ENCODE results near the gene FLNC.

Gene FLNC

DNA sequence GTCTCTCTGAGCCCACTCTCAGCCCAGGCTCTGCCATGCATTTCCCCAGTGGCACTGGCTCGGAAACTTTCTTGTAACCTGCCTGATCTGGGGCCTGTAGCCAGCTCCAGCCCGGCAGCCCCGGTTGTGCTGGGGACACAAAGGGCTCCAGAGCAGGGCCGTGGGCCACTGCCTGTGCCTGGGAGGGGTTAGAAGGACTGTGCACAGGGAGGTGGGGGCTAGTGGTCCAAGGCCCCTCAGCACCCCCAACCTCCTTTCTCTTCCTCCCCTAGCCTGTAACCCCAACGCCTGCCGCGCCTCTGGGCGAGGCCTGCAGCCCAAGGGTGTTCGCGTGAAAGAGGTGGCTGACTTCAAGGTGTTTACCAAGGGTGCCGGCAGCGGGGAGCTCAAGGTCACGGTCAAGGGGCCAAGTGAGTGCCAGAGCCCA is 9.6 kb downstream of the FLNC start:
- H3K4me1 ChIP-seq = peaks cover 0 to 19% (median 11%) of the 10 kb centered on the region in 4 donors
- no peak for DNase-seq
- intact Hi-C loops (cut with DNase I; ENCODE audit: low total_unique reads) = no loop called here
- TF ChIP-seq, protein P1, sequence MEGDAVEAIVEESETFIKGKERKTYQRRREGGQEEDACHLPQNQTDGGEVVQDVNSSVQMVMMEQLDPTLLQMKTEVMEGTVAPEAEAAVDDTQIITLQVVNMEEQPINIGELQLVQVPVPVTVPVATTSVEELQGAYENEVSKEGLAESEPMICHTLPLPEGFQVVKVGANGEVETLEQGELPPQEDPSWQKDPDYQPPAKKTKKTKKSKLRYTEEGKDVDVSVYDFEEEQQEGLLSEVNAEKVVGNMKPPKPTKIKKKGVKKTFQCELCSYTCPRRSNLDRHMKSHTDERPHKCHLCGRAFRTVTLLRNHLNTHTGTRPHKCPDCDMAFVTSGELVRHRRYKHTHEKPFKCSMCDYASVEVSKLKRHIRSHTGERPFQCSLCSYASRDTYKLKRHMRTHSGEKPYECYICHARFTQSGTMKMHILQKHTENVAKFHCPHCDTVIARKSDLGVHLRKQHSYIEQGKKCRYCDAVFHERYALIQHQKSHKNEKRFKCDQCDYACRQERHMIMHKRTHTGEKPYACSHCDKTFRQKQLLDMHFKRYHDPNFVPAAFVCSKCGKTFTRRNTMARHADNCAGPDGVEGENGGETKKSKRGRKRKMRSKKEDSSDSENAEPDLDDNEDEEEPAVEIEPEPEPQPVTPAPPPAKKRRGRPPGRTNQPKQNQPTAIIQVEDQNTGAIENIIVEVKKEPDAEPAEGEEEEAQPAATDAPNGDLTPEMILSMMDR (IDR thresholded peaks at IDR 0.05) = no peak
- H3K27ac ChIP-seq = no peak overlapping the region
- no peaks in the 10 kb centered on the region for H3K9me3 ChIP-seq
- peaks cover 34 to 77% (median 76%) of the 10 kb centered on the region in 3 donors for H3K36me3 ChIP-seq
- H3K27me3 ChIP-seq = no peaks in the 10 kb centered on the region
- H3K4me3 ChIP-seq = no peak overlapping the region

DNA sequence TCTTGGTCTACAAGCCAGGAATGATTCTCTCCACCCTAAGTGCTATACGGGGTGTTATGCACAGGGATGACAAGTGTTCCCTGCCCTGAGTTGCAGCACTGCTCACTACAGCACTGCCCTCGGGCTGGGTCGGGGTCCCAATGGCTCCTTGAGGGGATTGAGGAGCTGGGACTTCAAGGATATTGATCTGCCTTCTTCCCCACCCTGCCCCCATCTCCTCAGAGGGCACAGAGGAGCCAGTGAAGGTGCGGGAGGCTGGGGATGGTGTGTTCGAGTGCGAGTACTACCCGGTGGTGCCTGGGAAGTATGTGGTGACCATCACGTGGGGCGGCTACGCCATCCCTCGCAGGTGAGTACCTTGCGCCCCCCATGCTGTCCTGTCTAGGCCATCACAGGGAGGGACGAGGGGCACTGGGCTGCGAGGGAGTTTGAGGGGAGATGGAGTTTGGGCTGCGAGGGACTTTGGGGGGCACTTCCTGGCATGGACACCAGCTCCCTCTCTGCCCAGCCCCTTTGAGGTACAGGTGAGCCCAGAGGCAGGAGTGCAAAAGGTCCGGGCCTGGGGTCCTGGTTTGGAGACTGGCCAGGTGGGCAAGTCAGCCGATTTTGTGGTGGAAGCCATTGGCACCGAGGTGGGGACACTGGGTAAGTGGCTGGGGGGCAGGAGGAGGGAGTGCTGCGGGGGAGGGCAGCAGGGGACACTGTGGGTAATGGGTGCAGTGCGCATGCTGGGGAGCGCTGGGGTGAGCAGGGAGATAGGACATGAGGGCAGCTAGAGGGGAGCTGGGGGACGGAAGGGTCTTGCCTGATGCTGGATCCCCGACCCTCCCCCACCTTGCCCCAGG is 10.3 kb downstream of the FLNC start:
- peaks cover 0 to 12% (median 10%) of the 10 kb centered on the region in 4 donors for H3K4me1 ChIP-seq
- peaks cover 38 to 85% (median 84%) of the 10 kb centered on the region in 3 donors for H3K36me3 ChIP-seq
- TF ChIP-seq, protein P1 (IDR thresholded peaks at IDR 0.05) = no peak
- DNase-seq = no peak
- H3K27ac ChIP-seq = no peak overlapping the region
- H3K9me3 ChIP-seq = no peaks in the 10 kb centered on the region
- intact Hi-C loops (cut with DNase I; ENCODE audit: low total_unique reads) = no loop called here
- no peaks in the 10 kb centered on the region for H3K27me3 ChIP-seq
- no peak overlapping the region for H3K4me3 ChIP-seq

DNA sequence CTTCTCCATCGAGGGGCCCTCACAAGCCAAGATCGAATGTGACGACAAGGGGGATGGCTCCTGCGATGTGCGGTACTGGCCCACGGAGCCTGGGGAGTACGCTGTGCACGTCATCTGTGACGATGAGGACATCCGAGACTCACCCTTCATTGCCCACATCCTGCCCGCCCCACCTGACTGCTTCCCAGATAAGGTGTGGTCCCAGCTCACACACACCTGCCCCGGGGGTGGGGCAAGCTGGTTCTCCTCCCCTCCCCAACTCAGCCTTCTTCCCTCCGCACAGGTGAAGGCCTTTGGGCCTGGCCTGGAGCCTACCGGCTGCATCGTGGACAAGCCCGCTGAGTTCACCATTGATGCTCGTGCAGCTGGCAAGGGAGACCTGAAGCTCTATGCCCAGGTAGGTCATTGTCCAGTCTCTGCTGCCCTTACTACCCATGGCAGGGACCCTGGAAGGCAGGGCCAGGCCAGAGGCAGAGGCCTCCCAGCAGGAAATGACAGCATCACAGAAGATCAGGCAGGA is 11.0 kb downstream of the FLNC start:
- peaks cover 0 to 5% (median 5%) of the 10 kb centered on the region in 4 donors for H3K4me1 ChIP-seq
- DNase-seq = no peak
- TF ChIP-seq, protein P1 (IDR thresholded peaks at IDR 0.05) = no peak
- H3K9me3 ChIP-seq = no peaks in the 10 kb centered on the region
- intact Hi-C loops (cut with DNase I; ENCODE audit: low total_unique reads) = no loop called here
- peaks cover 38 to 91% (median 90%) of the 10 kb centered on the region in 3 donors for H3K36me3 ChIP-seq
- H3K4me3 ChIP-seq = no peak overlapping the region
- no peaks in the 10 kb centered on the region for H3K27me3 ChIP-seq
- peak overlapping the region in 1 of 2 donors; percentile 47 for H3K27ac ChIP-seq

DNA sequence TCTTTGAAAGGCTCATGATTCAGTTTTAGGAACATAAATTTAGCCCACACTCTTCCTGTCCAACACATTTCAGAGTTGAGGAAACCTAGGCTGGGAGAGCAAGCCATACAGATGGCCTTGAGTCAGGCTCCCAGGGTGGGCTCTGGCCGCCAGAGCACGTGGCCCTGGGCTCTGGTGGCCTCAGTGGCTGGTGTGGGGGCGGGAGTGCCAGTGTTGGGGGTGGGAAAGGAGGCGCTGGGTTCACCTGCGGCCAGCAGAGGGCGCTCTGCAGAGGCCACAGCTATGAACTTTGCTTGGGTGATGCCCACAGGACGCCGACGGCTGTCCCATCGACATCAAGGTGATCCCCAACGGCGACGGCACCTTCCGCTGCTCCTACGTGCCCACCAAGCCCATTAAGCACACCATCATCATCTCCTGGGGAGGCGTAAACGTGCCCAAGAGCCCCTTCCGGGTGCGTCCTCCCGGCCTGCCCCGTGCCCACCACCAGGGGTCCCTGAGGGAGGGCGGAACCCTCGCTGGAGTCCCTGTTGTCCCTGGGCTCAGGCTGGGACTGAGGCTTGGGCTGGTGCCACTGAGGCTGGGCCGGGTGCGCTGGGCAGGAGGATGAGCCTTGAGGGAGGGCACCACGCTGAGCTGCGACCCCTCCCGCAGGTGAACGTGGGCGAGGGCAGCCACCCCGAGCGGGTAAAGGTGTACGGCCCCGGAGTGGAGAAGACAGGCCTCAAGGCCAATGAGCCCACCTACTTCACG is 11.9 kb downstream of the FLNC start:
- Histone ChIP-seq H3K36me3 (peaks cover 38 to 94% (median 94%) of the 10 kb centered on the region in 3 donors), H3K4me3 (no peak overlapping the region), H3K27ac (peak overlapping the region in 1 of 2 donors; percentile 47), H3K4me1 (peaks cover 0 to 4% (median 0%) of the 10 kb centered on the region in 4 donors), H3K9me3 (no peaks in the 10 kb centered on the region), H3K27me3 (no peaks in the 10 kb centered on the region)
- TF ChIP-seq, protein P1 (IDR thresholded peaks at IDR 0.05) = peak; percentile 39 to 74
- intact Hi-C loops (cut with DNase I; ENCODE audit: low total_unique reads) = no loop called here
- no peak for DNase-seq

DNA sequence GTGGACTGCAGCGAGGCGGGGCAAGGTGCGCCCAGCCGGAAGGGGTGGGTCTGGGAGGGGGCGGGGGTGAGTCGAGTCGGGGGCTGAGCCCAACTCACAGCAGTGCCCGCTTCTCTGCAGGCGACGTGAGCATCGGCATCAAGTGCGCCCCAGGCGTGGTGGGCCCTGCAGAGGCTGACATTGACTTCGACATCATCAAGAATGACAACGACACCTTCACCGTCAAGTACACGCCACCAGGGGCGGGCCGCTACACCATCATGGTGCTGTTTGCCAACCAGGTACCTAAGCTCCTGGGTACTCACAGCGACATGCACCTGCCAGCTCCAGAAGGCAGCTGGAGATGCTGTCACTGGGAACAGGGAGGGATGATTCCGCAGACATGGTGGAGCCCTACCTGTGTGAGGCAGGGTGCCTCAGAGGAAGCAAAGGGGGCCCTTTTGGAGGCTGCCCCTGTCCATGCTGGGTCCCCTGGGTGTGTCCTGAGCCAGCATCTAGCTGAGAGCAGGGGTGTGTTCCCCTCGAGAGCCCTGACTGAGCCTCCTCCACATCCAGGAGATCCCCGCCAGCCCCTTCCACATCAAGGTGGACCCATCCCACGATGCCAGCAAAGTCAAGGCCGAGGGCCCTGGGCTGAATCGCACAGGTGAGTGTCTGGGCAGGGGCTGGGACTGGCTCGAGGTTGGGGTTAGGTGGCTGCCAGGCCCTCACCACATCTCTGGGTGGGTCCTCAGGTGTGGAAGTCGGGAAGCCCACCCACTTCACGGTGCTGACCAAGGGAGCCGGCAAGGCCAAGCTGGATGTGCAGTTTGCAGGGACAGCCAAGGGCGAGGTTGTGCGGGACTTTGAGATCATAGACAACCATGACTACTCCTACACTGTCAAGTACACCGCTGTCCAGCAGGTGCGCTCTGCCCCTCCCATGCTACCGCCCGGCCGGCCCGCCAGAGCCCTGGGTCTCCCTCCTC is 12.8 kb downstream of the FLNC start:
- intact Hi-C loops (cut with DNase I; ENCODE audit: low total_unique reads) = no loop called here
- no peak for DNase-seq
- peaks cover 32 to 94% (median 92%) of the 10 kb centered on the region in 3 donors for H3K36me3 ChIP-seq
- H3K27me3 ChIP-seq = no peaks in the 10 kb centered on the region
- peaks cover 0 to 4% (median 0%) of the 10 kb centered on the region in 4 donors for H3K4me1 ChIP-seq
- no peak overlapping the region for H3K4me3 ChIP-seq
- no peaks in the 10 kb centered on the region for H3K9me3 ChIP-seq
- H3K27ac ChIP-seq = peak overlapping the region in 1 of 2 donors; percentile 47
- TF ChIP-seq, protein P1 (IDR thresholded peaks at IDR 0.05) = no peak
